Mesothelial cell of epicardium (in vitro differentiated cells): Measurements from ENCODE around the gene POLR1B. TPM values are rescaled to one million over a fixed set of nuclear protein-coding genes. Genes with fewer than 3 reads are reported as not detected.

ENCODE experiments used
- DNase-seq, 2 experiments: peaks; one replicate each; pipeline ENCODE4 v3.0.0; 2021; ENCODE audit warnings: low spot score in 2 of 2; ENCODE audit not compliant: unreplicated experiment in 2 of 2
- H3K27ac Mint-ChIP-seq: 2 replicates; pipeline ENCODE4 v1.8.0; 2021; ENCODE audit warnings: mixed read lengths
- H3K27me3 Mint-ChIP-seq: 2 replicates; pipeline ENCODE4 v1.8.0; 2021; ENCODE audit warnings: low read depth, mixed read lengths
- H3K36me3 Mint-ChIP-seq: 2 replicates; pipeline ENCODE4 v1.8.0; 2021; ENCODE audit warnings: mixed read lengths
- H3K4me1 Mint-ChIP-seq: 2 replicates; pipeline ENCODE4 v1.8.0; 2021; ENCODE audit warnings: mixed read lengths
- H3K4me3 Mint-ChIP-seq: 2 replicates; pipeline ENCODE4 v1.8.0; 2021; ENCODE audit warnings: mild to moderate bottlenecking, moderate library complexity, mixed read lengths
- H3K9me3 Mint-ChIP-seq: 2 replicates; pipeline ENCODE4 v1.8.0; 2021; ENCODE audit warnings: mixed read lengths
- total RNA-seq: library from RNA; stranded (reverse); gene quantifications from 3 replicates; pipeline ENCODE4 v1.2.1, GENCODE V29; 2021
- TF ChIP-seq, protein P1 (sequence below): fragments of 200-600 bp; sonication (generic); IDR thresholded peaks from one replicate; pipeline ENCODE4 v1.5.0; 2021; ENCODE audit warnings: antibody characterized with exemption; ENCODE audit not compliant: unreplicated experiment

The POLR1B gene
- total RNA-seq, 1 donor from 2014 or later: 28.3 TPM

DNA sequence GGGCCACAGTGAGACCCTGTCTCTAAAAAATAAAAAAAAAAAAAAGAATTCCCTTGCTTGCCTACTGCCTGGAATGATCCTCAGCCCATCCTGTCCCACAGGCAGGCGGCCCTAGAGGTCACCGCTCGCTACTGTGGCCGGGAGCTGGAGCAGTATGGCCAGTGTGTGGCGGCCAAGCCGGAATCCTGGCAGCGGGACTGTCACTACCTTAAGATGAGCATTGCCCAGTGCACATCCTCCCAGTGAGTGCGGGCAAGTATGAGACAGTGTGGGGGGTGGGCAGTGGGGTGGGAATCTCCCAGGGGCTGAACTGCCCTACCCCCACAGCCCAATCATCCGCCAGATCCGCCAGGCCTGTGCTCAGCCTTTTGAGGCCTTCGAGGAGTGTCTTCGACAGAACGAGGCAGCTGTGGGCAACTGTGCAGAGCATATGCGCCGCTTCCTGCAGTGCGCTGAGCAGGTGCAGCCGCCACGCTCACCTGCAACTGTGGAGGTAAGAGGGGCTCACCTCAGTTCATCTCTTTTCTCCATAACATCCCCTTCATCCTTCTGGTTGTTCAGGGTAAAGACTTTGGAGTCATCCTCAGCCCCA is 43.7 kb downstream of the POLR1B start:
- H3K4me1 Mint-ChIP-seq: peaks cover 21% of the 10 kb centered on the region
- H3K9me3 Mint-ChIP-seq: no peaks in the 10 kb centered on the region
- TF ChIP-seq, protein P1, sequence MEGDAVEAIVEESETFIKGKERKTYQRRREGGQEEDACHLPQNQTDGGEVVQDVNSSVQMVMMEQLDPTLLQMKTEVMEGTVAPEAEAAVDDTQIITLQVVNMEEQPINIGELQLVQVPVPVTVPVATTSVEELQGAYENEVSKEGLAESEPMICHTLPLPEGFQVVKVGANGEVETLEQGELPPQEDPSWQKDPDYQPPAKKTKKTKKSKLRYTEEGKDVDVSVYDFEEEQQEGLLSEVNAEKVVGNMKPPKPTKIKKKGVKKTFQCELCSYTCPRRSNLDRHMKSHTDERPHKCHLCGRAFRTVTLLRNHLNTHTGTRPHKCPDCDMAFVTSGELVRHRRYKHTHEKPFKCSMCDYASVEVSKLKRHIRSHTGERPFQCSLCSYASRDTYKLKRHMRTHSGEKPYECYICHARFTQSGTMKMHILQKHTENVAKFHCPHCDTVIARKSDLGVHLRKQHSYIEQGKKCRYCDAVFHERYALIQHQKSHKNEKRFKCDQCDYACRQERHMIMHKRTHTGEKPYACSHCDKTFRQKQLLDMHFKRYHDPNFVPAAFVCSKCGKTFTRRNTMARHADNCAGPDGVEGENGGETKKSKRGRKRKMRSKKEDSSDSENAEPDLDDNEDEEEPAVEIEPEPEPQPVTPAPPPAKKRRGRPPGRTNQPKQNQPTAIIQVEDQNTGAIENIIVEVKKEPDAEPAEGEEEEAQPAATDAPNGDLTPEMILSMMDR: no peak
- peak overlapping the region; percentile 46 for H3K4me3 Mint-ChIP-seq
- DNase-seq: no peak
- H3K36me3 Mint-ChIP-seq: peaks cover 21% of the 10 kb centered on the region
- no peaks in the 10 kb centered on the region for H3K27me3 Mint-ChIP-seq
- no peak overlapping the region for H3K27ac Mint-ChIP-seq

DNA sequence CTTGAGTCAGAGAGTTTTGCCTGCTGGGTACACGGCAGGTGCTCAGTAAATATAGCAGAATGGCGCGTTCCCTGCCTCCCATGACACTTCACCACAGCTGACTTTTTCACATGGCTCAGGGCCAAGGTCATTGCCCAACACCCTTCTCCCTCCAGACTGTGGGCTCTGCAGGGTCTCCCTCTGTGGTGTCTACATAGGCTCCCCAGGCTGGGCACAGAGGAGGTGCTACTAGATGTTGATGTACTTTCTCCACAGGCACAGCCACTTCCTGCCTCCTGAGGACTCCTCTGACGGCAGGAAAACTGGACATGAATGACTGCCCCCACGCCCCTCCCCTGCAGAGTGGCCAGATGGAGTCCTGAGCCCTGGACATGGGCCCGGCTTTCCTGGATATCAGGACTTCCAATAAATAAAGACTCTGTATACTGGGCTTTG is 46.4 kb downstream of the POLR1B start:
- peaks cover 32% of the 10 kb centered on the region for H3K36me3 Mint-ChIP-seq
- no peak for DNase-seq
- no peaks in the 10 kb centered on the region for H3K9me3 Mint-ChIP-seq
- TF ChIP-seq, protein P1: no peak
- no peak overlapping the region for H3K27ac Mint-ChIP-seq
- H3K27me3 Mint-ChIP-seq: no peaks in the 10 kb centered on the region
- peaks cover 19% of the 10 kb centered on the region for H3K4me1 Mint-ChIP-seq
- no peak overlapping the region for H3K4me3 Mint-ChIP-seq

DNA sequence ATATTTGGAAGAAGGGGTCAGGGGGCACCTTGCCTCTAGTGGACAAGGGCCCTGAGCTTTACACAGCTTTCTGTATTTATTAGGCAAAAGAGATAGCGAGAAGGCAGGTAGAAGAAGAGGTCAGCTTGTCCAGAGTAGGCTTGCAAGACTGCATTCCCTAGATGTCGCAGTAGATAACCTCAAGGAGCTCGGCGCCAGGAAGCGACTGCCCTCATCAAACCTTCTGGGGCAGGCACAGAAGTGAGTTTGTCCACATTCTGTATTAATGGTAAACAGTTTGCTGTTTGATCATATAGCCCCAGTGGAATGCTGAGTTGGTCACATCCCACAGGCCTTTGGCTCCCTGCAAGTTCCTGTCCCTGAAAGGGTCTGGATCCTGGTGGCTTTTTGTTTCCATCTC is 49.1 kb downstream of the POLR1B start:
- peaks cover 36% of the 10 kb centered on the region for H3K36me3 Mint-ChIP-seq
- no peak overlapping the region for H3K4me3 Mint-ChIP-seq
- no peak overlapping the region for H3K27ac Mint-ChIP-seq

DNA sequence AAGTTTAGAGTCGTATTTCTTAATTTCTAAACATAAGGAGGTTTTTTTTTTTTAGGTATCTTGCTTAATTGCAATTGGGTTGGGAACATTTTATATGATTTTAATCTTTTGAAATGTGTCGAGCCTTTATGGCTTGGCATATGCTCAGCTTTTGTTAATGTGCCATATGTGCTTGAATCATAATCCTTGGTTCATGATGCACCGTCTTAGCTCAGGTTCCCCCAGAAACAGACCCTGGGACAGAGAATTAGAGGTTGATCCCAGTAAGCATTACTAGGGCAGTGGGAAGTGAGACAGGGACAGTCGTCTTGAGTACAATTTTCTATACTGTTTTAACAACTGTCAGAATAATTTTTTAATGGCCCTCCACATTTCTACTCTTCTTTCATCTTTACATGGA is 51.5 kb downstream of the POLR1B start:
- Mint-ChIP-seq H3K36me3 (peaks cover 23% of the 10 kb centered on the region), H3K4me3 (no peak overlapping the region), H3K4me1 (peaks cover 3% of the 10 kb centered on the region), H3K27me3 (no peaks in the 10 kb centered on the region), H3K27ac (no peak overlapping the region), H3K9me3 (no peaks in the 10 kb centered on the region)
- no peak for DNase-seq
- TF ChIP-seq, protein P1: no peak

More for the DNA sequence above, 49.1 kb downstream of the POLR1B start:
- Mint-ChIP-seq H3K9me3 (no peaks in the 10 kb centered on the region), H3K27me3 (no peaks in the 10 kb centered on the region), H3K4me1 (peaks cover 6% of the 10 kb centered on the region)
- no peak for DNase-seq
- TF ChIP-seq, protein P1: no peak

DNA sequence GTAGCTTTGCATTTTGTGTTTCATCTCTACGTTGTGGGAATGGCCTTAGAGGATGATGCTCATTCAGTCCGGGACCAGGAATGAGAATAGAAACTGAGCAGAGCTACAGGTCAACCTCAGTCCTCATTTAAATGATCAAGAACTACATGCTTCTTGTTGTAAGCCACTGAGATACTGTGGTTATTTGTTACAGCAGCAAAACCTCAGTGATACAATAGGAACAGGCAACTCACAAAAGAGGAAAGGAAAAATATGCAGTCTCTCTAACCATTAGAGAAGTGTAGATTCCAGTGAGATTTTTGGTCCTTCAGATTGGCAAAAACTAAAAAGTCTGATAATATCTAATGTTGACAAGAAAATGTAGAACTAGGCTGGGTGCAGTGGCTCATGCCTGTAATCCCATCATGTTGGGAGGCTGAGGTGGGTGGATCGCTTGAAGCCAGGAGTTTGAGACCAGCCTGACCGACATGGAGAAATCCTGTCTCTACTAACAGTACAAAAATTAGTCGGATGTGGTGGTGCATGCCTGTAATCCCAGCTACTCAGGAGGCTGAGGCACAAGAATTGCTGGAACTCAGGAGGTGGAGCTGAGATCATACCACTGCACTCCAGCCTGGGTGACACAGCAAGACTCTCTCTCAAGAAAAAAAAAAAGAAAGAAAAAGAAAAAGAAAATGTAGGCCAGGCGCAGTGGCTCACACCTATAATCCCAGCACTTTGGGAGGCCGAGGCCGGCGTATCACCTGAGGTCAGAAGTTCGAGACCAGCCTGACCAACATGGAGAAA is 55.5 kb downstream of the POLR1B start:
- no peak overlapping the region for H3K4me3 Mint-ChIP-seq
- H3K9me3 Mint-ChIP-seq: no peaks in the 10 kb centered on the region
- TF ChIP-seq, protein P1: no peak
- no peak for DNase-seq
- H3K27me3 Mint-ChIP-seq: no peaks in the 10 kb centered on the region
- H3K4me1 Mint-ChIP-seq: peaks cover 11% of the 10 kb centered on the region
- peaks cover 9% of the 10 kb centered on the region for H3K36me3 Mint-ChIP-seq
- no peak overlapping the region for H3K27ac Mint-ChIP-seq
